Omental fat pad (tissue), 4 donors: ENCODE results near the gene CLSTN1. TPM values are rescaled to one million over a fixed set of nuclear protein-coding genes. Genes with fewer than 3 reads are reported as not detected.

Experiments
- ATAC-seq: fragments of 150-250 bp; one replicate; pipeline ENCODE4 v1.9.1; 2016; ENCODE audit warnings: mild to moderate bottlenecking, moderate library complexity; ENCODE audit not compliant: low FRiP score
- DNase-seq: peaks from one replicate; pipeline ENCODE4 v3.0.0-alpha.2; 2019; ENCODE audit warnings: low spot score
- total RNA-seq, 4 donors: library from RNA; depleted of rRNA; stranded (reverse); fragments of >200 nt; gene quantifications; one replicate each; pipeline ENCODE4 v1.1.0, GENCODE V29; 2016
- TF ChIP-seq, protein P1 (sequence below), 3 donors: fragments of 450-650 bp; IDR thresholded peaks; one replicate each; pipeline ENCODE4 v1.5.1; 2016 to 2017; ENCODE audit warnings: antibody characterized with exemption in 3 of 3, mild to moderate bottlenecking in 3 of 3, moderate library complexity in 2 of 3

CLSTN1 gene
- total RNA-seq, 4 donors from 2014 or later = 28.3 to 41.0 (median 30.1) TPM

DNA sequence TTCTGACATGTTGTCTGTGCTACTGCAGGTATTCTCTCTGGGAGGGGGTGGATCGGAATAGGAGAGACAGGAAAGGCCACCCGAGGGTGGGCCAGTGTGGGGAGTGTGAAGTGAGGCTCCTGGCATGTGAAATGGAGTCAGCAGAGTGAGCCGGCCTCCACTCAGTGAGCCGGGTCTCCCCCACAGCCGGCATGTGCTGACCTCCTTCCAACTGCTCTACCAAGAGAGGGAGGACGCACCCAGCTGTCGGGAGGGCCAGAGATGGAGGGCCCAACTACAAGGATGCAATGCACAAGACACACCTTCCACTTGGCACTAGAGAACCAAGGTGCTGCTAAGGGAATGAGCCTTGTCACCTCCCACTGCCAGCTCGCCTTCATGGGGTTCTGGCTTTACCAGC is 28.2 kb upstream of the CLSTN1 start:
- TF ChIP-seq, protein P1, sequence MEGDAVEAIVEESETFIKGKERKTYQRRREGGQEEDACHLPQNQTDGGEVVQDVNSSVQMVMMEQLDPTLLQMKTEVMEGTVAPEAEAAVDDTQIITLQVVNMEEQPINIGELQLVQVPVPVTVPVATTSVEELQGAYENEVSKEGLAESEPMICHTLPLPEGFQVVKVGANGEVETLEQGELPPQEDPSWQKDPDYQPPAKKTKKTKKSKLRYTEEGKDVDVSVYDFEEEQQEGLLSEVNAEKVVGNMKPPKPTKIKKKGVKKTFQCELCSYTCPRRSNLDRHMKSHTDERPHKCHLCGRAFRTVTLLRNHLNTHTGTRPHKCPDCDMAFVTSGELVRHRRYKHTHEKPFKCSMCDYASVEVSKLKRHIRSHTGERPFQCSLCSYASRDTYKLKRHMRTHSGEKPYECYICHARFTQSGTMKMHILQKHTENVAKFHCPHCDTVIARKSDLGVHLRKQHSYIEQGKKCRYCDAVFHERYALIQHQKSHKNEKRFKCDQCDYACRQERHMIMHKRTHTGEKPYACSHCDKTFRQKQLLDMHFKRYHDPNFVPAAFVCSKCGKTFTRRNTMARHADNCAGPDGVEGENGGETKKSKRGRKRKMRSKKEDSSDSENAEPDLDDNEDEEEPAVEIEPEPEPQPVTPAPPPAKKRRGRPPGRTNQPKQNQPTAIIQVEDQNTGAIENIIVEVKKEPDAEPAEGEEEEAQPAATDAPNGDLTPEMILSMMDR (IDR thresholded peaks at IDR 0.05) = no peak
- peak; percentile 35 for ATAC-seq

DNA sequence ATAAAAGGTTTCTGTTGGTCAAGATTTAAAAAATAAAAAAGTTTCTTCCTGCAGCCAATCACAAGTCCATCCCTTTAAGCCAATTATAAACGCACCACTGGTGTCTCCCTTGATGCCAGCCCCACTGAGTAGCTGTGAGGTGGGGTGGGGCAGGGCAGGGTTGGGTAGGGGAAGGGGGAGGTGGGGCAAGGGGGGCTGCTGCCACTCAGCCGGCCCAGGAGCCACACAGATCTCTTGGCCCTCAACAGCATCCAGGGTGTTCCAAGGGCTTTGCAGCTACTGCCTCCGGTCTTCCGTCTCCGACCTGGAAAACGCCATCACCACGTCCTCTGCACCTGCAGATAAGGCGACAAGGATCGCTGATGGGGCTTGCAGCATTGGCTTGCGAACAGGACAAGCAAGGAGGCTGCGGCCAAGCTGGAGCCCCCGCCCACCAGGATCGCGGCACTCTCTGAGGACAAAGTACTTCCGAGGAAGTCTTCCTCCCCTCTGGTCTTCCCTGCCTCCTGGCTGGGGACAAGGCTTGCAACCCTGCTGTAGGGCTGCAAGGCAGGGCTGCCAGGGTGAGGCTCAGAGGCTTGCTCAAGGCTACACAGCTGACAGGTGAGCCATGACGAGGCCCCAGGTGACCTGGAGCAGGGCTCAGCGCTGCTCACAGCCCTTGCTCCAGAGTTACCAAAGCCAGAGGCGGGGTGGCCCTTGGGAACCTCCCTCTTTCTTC is 26.8 kb upstream of the CLSTN1 start:
- DNase-seq (no peak), ATAC-seq (no peak)
- TF ChIP-seq, protein P1 (IDR thresholded peaks at IDR 0.05) = no peak

More for the DNA sequence above, 28.2 kb upstream of the CLSTN1 start:
- no peak for DNase-seq

DNA sequence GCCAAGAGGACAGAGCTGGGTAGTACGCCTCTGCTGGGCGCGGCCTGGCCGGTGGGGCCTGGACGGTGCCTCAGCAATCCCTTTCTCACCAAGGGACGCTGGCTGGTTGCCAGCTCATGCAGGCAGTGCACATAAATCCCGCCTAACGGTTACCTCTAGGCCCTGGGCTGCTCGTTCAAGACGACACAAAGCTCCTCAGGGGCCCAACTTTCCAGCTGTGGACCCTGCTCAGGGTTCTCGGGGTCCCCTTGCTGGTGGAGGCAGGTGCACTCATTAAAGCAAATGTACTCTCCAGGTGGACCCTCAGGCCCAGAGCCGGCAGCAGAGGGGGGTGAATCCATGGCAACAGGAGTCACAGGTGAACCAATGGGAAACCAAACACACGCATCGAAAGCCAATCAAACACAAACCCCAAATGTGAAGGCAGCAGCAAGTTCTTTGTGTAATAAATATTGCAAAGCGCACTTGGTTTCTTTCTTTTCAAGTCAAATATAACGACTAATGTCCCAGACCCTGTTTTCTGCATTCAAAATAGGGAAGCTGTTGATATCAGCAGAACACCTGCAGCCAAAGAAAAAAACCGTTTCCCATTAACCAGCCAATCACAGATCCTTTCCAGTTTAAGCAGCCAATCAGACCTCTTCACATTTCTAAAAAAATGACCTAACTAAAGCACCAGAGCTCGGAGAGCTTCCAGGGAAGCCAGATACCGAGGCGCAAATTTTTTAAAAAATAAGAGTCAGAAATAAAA is 26.1 kb upstream of the CLSTN1 start:
- TF ChIP-seq, protein P1 (IDR thresholded peaks at IDR 0.05) = no peak
- ATAC-seq (no peak), DNase-seq (no peak)

DNA sequence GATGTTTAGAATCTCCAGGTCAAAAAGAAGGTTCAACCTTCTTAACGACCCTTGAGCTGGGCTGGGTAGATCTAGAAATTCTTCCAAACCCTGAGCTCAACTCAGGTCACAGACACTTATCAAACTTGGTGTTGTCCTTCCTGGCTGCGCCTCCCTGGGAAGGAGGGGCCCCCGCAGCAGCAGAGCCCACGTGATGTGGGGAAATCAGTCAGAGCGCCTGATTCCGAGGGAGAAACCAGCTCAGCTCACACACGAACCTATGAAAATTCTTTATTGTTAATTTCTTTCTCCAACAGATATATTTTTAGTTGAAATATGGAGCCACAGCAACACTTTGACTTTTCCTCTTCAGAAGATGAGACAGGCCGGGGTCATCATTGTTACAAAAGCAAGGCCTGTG is 24.3 kb upstream of the CLSTN1 start:
- TF ChIP-seq, protein P1 (IDR thresholded peaks at IDR 0.05) = no peak
- ATAC-seq (no peak), DNase-seq (no peak)

DNA sequence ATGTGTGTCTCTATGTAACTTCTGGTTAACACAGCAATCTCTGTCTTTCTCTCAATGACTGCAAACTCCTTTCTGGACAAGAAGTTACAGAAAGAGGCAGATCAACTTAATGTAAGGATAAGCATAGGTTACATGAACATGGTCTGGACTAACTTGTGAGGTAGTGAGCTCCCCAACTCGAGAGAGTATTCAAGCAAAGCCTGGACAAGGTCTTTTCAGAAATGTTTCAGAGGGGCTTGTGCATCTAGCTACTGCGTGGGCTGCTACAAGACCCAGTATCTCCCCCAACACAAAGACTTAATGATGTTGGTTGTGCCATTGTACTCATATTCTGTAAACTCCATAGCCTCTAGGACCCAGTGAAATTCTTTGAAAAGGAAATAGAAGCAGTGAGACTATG is 23.5 kb upstream of the CLSTN1 start:
- TF ChIP-seq, protein P1 (IDR thresholded peaks at IDR 0.05) = no peak
- DNase-seq (no peak), ATAC-seq (no peak)

DNA sequence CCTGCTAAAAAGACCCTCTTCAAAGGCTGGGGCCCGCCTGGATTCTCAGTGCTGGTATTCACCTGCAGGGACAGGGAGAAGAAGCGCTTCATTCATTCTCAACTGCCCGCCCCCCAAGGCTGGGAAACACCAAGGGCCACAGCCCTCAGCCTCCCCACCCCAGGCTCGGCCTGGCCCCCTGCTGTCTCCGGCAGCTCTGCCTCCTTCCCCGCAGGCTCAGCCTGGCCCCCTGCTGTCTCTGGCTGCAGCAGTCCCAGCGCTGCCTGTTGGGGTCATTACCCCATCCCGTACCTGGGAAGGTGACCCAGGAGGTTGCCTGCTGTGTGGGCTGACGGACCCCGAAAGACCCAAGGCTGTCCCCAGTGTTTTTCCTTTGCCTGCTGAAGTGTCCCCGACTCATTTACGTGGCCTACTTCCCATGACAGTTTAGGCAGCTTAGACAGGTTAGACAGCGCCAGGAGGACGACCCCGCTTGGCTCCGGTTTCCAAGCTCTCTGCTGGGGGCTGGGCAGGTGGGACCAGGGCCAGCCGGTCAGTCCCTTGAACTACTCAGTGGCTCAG is 22.9 kb upstream of the CLSTN1 start:
- DNase-seq = no peak
- ATAC-seq = no peak
- TF ChIP-seq, protein P1 (IDR thresholded peaks at IDR 0.05) = no peak
